IPS-18c (cell line): Measurements from ENCODE around the gene PGLYRP2.
"Not testable (repeated sequence)": the region's sequence is repeated elsewhere in the genome, so short reads cannot be mapped to it uniquely, and the experiment has no call there.

Experiments used
- H3K4me3 ChIP-seq: 2 replicates; pipeline ENCODE4 v1.7.0; 2013; ENCODE audit warnings: low read depth, mild to moderate bottlenecking, low read length, moderate library complexity; ENCODE audit not compliant: insufficient read depth
- H3K9me3 ChIP-seq: one replicate; pipeline ENCODE4 v1.6.1; 2013; ENCODE audit warnings: mild to moderate bottlenecking, low read length, moderate library complexity; ENCODE audit not compliant: control insufficient read depth, insufficient read depth

PGLYRP2 gene

GRCh38 chr19:15498910-15499309, 19.6 kb upstream of the PGLYRP2 start:
- Histone ChIP-seq H3K4me3 (no peak overlapping the region; the same call in 1 of the 2 replicates), H3K9me3 (no peaks in the 10 kb centered on the region)

DNA sequence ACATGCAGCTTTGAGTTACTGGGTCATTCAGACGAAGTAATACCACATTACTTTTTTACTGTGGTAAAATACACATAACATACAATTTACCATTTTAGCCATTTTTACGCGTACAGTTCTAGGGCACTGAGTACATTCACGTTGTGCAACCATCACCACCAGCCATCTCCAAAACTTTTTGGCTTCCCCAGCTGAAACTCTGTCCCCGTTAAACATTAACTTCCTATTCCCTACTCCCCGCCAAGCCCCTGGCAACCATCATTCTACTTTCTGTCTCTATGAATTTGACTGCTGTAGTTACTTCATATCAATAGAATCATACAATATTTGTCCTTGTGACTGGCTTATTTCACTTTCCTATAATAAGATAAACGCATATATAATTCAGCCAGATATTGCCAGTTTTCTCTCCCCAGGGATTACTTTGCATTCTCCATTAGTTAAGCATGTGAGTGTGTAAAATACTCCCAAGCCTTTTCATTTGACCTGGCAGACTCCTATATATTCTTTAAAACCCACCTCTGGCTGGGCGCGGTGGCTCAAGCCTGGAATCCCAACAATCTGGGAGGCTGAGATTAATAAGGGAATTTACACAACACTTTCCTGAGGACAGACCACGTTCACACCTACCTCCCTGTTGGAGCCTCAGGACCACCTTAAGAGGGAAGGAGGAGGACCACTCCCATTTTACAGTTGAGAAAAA, 19.0 kb upstream of the PGLYRP2 start:
- Histone ChIP-seq H3K4me3 (no peak overlapping the region; the same call in 1 of the 2 replicates), H3K9me3 (no peaks in the 10 kb centered on the region)

- no peak overlapping the region for H3K4me3 ChIP-seq
- H3K9me3 ChIP-seq: no peaks in the 10 kb centered on the region
Measured at GRCh38 chr19:15495151-15495550, 15.8 kb upstream of the PGLYRP2 start.

GRCh38 chr19:15488489-15489226, 9.4 kb upstream of the PGLYRP2 start:
- Histone ChIP-seq H3K9me3 (no peaks in the 10 kb centered on the region), H3K4me3 (no peak overlapping the region)

- no peaks in the 10 kb centered on the region for H3K9me3 ChIP-seq
- H3K4me3 ChIP-seq: no peak overlapping the region
Measured at GRCh38 chr19:15487038-15487437, 7.7 kb upstream of the PGLYRP2 start.

GRCh38 chr19:15485768-15486167, 6.5 kb upstream of the PGLYRP2 start:
- not testable (repeated sequence) for H3K9me3 ChIP-seq, H3K4me3 ChIP-seq

GRCh38 chr19:15480996-15481395, 1.7 kb upstream of the PGLYRP2 start:
- not testable (repeated sequence) for H3K9me3 ChIP-seq, H3K4me3 ChIP-seq

DNA sequence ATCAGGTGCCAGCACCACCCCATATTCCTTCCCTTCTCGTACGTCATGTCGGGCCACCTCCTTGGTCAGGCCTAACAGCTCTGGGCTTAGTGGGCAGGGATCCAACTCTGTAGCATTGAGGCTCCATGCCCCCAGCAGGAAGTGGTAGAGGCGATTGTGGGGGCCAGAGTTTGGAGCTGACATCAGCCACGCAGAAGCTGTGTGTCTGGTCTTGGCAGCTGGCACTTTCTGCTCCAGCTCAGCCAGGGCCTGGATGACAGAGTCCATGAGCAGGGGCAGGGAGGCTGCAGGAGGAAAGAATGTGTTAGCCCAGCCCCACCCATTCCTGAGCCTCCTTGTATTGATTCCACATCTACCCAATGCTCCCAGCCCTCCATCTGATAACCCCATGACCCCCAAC, 3.0 kb downstream of the PGLYRP2 start:
- peaks cover 2% of the 10 kb centered on the region for H3K9me3 ChIP-seq

GRCh38 chr19:15475611-15476010, 3.7 kb downstream of the PGLYRP2 start:
- no peak overlapping the region for H3K4me3 ChIP-seq

More for the DNA sequence above, 3.0 kb downstream of the PGLYRP2 start:
- no peak overlapping the region for H3K4me3 ChIP-seq

DNA sequence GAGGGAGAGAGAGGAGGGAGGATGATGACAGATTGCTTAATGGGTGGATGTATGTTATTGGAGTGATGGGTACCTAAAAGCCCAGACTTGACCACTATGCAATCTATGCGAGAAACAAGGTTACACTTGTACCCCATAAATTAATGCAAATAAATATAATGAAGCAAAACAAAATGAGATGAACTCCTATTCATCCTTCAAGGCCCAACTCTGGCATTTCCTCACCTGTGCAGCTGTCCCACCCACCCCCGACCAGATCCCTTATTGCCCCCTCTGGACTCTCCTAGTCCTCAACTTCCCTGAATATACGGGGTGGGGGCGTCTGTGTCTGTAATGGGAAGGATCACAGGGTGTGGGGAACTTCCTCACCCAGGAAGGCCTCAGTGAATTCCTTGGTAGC, 4.1 kb downstream of the PGLYRP2 start:
- Histone ChIP-seq H3K4me3 (no peak overlapping the region), H3K9me3 (no peaks in the 10 kb centered on the region)

More at GRCh38 chr19:15475611-15476010, 3.7 kb downstream of the PGLYRP2 start:
- H3K9me3 ChIP-seq: peaks cover 2% of the 10 kb centered on the region

GRCh38 chr19:15473821-15474220, 5.5 kb downstream of the PGLYRP2 start:
- H3K9me3 ChIP-seq, H3K4me3 ChIP-seq: not testable (repeated sequence)

DNA sequence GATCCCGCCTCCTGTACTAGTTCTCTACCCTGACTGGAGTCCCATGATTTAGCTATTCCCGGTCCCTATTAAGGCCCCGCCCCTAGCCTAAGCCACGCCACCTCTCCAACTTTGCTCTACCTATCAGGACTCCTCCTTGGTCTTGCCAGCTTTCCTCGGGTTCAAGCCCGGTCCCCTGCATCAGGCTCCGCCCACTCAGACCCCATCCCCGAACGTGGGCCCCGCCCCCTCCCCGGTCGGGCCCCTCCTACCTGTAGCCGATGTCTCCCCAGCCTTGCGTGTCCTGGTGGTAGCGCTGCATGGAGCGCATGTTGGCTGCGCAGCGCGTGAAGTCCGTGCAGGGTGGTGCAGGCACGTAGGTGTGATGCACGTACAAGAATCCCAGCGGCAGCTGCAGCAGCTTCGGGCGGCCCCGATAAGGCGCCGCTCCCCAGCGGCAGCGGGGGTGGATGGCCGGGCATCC, 7.6 kb downstream of the PGLYRP2 start:
- H3K4me3 ChIP-seq: peak overlapping the region; percentile 22; the same call in 1 of the 2 replicates

DNA sequence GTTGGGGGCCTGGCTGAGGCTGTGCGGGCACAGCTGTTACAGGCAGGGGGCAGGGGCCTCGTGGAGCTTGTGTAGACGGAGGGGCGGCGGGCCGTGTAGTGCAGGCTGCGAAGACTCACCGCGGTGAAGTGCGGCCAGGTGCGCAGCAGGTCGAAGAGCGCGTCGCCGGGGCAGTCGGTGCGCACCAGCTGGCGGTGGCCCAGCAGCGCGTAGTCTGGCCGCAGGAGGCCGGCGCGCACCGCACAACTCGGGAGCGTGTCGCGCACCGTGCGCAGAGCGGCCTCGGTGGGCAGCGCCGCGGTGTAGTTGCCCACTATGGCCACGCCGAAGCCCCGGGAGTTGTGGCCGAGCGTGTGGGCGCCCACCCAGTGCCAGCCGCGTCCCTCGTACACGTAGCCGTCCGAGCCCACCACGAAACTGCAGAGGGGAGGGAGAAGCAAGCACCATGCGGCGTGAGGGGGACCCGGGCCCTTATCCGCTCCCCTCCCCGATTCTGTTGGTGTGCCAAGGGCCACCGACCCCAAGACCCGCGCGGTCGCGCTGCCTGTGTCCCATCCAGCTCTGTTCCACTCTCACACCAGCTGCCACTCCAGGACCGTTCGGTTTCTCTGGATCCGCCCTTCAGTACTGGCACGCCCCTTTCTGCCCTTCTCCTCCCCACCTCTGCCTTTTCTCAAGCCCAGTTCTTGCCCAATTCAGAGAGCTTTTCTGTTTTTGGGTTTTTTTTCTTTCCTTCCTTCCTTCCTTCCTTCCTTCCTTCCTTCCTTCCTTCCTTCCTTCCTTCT, 9.6 kb downstream of the PGLYRP2 start:
- peak overlapping the region; percentile 60 for H3K4me3 ChIP-seq

More for the DNA sequence above, 7.6 kb downstream of the PGLYRP2 start:
- no peaks in the 10 kb centered on the region for H3K9me3 ChIP-seq

GRCh38 chr19:15468675-15469512, 10.4 kb downstream of the PGLYRP2 start:
- Histone ChIP-seq H3K9me3 (no peaks in the 10 kb centered on the region), H3K4me3 (no peak overlapping the region)

More for the DNA sequence above, 9.6 kb downstream of the PGLYRP2 start:
- no peaks in the 10 kb centered on the region for H3K9me3 ChIP-seq

- no peaks in the 10 kb centered on the region for H3K9me3 ChIP-seq
- no peak overlapping the region for H3K4me3 ChIP-seq
Measured at GRCh38 chr19:15467734-15468214, 11.5 kb downstream of the PGLYRP2 start.

GRCh38 chr19:15466851-15467733, 12.2 kb downstream of the PGLYRP2 start:
- H3K4me3 ChIP-seq: no peak overlapping the region

More at GRCh38 chr19:15466851-15467733, 12.2 kb downstream of the PGLYRP2 start:
- no peaks in the 10 kb centered on the region for H3K9me3 ChIP-seq
